Right lobe of liver (tissue), 4 donors: ENCODE data around the gene TFPI2.

Experiments used
- POLR2A ChIP-seq: fragments of 450-650 bp; IDR thresholded peaks from one replicate; pipeline ENCODE4 v1.6.1; 2017; ENCODE audit warnings: antibody characterized with exemption, mild to moderate bottlenecking
- TF ChIP-seq, protein P1 (sequence below), 4 donors: fragments of 200-600 bp in 3 of 4; fragments of 450-650 bp in 1 of 4; IDR thresholded peaks; one replicate each; pipeline versions ENCODE4 v1.5.1 to v1.8.0; 2016 to 2022; ENCODE audit warnings: antibody characterized with exemption in 4 of 4, mild to moderate bottlenecking in 2 of 4
- donor health status: DM: no; HTN: no; CAD: no.
- donor health status: DM: no; HTN: no; CAD: no.
- donor health status: DM: no; HTN: yes; CAD: no.

DNA sequence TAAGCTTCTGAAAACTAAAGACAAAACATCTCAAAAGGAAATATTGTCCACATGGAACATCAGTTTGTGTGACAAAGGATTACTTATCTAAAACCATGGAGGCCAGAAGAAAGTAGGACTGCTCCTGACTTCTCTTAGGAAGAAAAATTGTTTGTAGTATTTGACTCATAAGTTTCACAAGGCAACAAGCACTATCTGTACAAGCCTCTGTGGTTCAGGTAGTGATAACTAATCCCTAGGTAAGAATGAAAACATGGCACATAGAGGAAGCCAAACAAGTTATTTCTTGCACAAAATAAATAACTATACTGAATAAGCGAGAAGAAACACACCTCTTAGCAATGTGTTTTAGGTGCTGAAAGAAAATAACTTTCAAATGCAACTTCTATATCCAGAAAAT, 30.3 kb downstream of the TFPI2 start:
- TF ChIP-seq, protein P1, sequence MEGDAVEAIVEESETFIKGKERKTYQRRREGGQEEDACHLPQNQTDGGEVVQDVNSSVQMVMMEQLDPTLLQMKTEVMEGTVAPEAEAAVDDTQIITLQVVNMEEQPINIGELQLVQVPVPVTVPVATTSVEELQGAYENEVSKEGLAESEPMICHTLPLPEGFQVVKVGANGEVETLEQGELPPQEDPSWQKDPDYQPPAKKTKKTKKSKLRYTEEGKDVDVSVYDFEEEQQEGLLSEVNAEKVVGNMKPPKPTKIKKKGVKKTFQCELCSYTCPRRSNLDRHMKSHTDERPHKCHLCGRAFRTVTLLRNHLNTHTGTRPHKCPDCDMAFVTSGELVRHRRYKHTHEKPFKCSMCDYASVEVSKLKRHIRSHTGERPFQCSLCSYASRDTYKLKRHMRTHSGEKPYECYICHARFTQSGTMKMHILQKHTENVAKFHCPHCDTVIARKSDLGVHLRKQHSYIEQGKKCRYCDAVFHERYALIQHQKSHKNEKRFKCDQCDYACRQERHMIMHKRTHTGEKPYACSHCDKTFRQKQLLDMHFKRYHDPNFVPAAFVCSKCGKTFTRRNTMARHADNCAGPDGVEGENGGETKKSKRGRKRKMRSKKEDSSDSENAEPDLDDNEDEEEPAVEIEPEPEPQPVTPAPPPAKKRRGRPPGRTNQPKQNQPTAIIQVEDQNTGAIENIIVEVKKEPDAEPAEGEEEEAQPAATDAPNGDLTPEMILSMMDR (IDR thresholded peaks at IDR 0.05) = no peak
- TF ChIP-seq POLR2A = no peak
